HG02885 (cell line): Measurements from ENCODE around the gene OOSP3.

ENCODE experiments used
- ATAC-seq: cut with Tn5 transposase; IDR thresholded peaks from one replicate; pipeline ENCODE4 v1.9.1; 2021; ENCODE audit warnings: mild to moderate bottlenecking; ENCODE audit not compliant: unreplicated experiment, poor library complexity

The OOSP3 gene

DNA sequence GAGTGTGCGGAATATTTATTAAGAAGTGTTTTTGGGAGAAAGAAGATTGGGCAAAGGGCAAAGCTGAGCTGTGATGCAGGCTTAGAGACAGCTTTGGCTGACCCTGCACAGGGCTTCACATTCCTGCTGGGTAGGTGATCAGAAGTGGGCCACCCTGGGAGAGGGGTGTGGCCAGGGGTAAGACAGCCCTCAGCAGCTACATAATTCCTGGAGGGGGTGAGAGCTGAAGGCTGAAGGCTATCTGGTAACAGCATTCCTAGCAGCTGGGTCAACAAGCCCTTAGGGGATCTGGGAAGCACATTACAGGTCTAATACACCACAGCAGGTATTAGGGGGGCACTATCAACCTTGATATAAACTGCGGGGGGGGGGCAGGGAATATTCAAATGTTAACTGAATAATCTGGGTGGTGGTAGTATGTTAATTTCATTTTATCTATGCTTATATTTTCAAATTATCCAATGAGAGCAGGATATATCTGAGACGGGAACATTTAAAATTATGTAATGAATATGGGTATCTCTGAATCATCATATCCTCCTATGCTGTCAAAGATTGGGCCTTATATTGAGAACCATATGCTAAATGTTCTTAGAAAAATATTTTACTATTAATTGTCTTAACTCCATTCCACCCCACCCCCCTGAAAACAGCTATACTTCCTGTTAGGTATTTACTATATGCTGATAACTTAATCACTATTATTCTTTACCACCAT lies 65.6 kb downstream of the OOSP3 start:
- ATAC-seq, result no peak

- no peak for ATAC-seq
Measured at GRCh38 chr11:59944720-59945119, 66.1 kb downstream of the OOSP3 start.
